Measurements from ENCODE around the gene NBEA.

NBEA gene

DNA sequence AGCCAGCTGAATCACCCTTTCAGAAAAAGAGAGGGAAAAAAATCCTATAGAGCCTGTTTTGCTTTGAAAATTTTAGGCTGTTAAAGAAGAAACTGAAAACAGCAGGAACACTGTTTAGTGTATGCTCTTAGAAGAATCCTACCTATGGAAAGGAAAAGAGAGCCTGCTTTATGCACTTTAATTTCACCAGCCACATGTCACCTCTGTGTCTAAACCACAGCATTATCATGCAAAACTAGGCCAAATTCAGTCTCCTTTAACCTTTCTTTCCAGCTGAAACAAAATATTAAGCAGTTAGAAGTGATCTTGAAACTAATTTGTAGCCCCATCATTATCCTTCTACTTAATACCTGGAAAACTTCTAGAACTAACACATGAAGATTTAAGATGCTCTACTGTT lies 631.6 kb downstream of the NBEA start:
- H3K4me3 ChIP-seq (ENCODE audit: low read depth, low read length) = no peak overlapping the region
- DNase-seq = no peak
- no peaks in the 10 kb centered on the region for H3K27me3 ChIP-seq (replicated peaks)
- in situ Hi-C loops (cut with HindIII; ENCODE audit: low pct_ligation_motif_present, low sequenced_read_pairs) = no loop called here
- TF ChIP-seq, protein P1, sequence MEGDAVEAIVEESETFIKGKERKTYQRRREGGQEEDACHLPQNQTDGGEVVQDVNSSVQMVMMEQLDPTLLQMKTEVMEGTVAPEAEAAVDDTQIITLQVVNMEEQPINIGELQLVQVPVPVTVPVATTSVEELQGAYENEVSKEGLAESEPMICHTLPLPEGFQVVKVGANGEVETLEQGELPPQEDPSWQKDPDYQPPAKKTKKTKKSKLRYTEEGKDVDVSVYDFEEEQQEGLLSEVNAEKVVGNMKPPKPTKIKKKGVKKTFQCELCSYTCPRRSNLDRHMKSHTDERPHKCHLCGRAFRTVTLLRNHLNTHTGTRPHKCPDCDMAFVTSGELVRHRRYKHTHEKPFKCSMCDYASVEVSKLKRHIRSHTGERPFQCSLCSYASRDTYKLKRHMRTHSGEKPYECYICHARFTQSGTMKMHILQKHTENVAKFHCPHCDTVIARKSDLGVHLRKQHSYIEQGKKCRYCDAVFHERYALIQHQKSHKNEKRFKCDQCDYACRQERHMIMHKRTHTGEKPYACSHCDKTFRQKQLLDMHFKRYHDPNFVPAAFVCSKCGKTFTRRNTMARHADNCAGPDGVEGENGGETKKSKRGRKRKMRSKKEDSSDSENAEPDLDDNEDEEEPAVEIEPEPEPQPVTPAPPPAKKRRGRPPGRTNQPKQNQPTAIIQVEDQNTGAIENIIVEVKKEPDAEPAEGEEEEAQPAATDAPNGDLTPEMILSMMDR (IDR thresholded peaks at IDR 0.05; ENCODE audit: low read depth, low read length, missing control alignments) = no peak
- H3K36me3 ChIP-seq (replicated peaks) = no peaks in the 10 kb centered on the region
- H3K27ac ChIP-seq = no peak overlapping the region

DNA sequence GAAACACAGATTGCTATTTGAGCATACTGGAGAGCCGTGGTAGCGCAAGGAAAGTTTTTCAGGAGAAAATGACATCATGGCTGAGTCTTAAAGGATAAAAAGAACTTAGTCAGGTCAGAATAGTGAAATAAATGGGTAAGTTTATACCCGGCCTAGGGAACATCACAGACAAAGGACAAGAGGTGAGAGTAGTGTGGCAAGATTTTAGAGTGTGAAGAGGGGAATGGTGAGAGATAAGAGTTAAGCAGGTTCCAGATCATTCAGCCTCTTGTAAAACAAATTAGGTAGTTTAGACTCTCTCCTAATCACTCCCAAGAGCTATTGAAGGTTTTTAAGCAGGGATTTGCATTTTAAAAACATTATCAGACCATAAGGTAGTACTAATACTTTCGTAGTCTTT lies 650.4 kb downstream of the NBEA start:
- Histone ChIP-seq H3K36me3 (replicated peaks) (no peaks in the 10 kb centered on the region), H3K27me3 (replicated peaks) (no peaks in the 10 kb centered on the region), H3K27ac (no peak overlapping the region), H3K4me3 (ENCODE audit: low read depth, low read length) (no peak overlapping the region)
- DNase-seq = no peak
- in situ Hi-C loops (cut with HindIII; ENCODE audit: low pct_ligation_motif_present, low sequenced_read_pairs) = no loop called here
- TF ChIP-seq, protein P1 (IDR thresholded peaks at IDR 0.05; ENCODE audit: low read depth, low read length, missing control alignments) = no peak

GRCh38 chr13:35593651-35594050 lies 651.6 kb downstream of the NBEA start:
- H3K27ac ChIP-seq = no peak overlapping the region
- H3K27me3 ChIP-seq (replicated peaks) = no peaks in the 10 kb centered on the region
- in situ Hi-C loops (cut with HindIII; ENCODE audit: low pct_ligation_motif_present, low sequenced_read_pairs) = no loop called here
- DNase-seq = no peak
- H3K36me3 ChIP-seq (replicated peaks) = no peaks in the 10 kb centered on the region
- TF ChIP-seq, protein P1 (IDR thresholded peaks at IDR 0.05; ENCODE audit: low read depth, low read length, missing control alignments) = no peak
- no peak overlapping the region for H3K4me3 ChIP-seq (ENCODE audit: low read depth, low read length)

DNA sequence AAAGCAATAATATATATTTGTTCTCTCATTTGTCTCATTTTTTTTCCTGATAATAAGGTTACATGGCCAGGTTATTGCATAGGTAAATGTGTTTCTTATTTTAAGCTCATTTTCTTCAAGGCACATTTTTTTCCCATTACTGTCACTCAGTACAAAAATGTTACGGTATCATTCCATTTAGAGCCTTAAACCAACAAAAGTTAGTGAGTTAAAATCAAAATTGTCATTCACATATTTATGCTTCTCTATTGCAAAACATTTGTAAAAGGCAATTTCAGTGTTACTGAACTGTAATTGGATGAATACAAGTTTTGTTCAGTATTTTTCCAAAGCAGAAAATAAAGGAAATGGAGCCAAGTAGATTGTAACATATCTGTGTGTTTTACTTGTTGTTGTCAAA lies 652.0 kb downstream of the NBEA start:
- TF ChIP-seq, protein P1 (IDR thresholded peaks at IDR 0.05; ENCODE audit: low read depth, low read length, missing control alignments) = no peak
- Histone ChIP-seq H3K27me3 (replicated peaks) (no peaks in the 10 kb centered on the region), H3K4me3 (ENCODE audit: low read depth, low read length) (no peak overlapping the region), H3K27ac (no peak overlapping the region), H3K36me3 (replicated peaks) (no peaks in the 10 kb centered on the region)
- in situ Hi-C loops (cut with HindIII; ENCODE audit: low pct_ligation_motif_present, low sequenced_read_pairs) = no loop called here
- DNase-seq = no peak

GRCh38 chr13:35595181-35595580 lies 653.1 kb downstream of the NBEA start:
- in situ Hi-C loops (cut with HindIII; ENCODE audit: low pct_ligation_motif_present, low sequenced_read_pairs) = no loop called here
- Histone ChIP-seq H3K27ac (no peak overlapping the region), H3K4me3 (ENCODE audit: low read depth, low read length) (no peak overlapping the region), H3K36me3 (replicated peaks) (no peaks in the 10 kb centered on the region), H3K27me3 (replicated peaks) (no peaks in the 10 kb centered on the region)
- TF ChIP-seq, protein P1 (IDR thresholded peaks at IDR 0.05; ENCODE audit: low read depth, low read length, missing control alignments) = no peak
- no peak for DNase-seq

- Histone ChIP-seq H3K27ac (no peak overlapping the region), H3K36me3 (replicated peaks) (no peaks in the 10 kb centered on the region), H3K4me3 (ENCODE audit: low read depth, low read length) (no peak overlapping the region), H3K27me3 (replicated peaks) (no peaks in the 10 kb centered on the region)
- no peak for DNase-seq
- in situ Hi-C loops (cut with HindIII; ENCODE audit: low pct_ligation_motif_present, low sequenced_read_pairs) = no loop called here
- TF ChIP-seq, protein P1 (IDR thresholded peaks at IDR 0.05; ENCODE audit: low read depth, low read length, missing control alignments) = no peak
These were observed 654.4 kb downstream of the NBEA start for GRCh38 chr13:35596321-35597030.

Measured in brain microvascular endothelial cell (primary cell).